Uterus (tissue), 2 donors: ENCODE measurements around the gene ALOXE3.

Experiments
- POLR2A ChIP-seq, 2 donors: fragments of 450-650 bp; IDR thresholded peaks; one replicate each; pipeline ENCODE4 v1.6.1; 2016; ENCODE audit warnings: antibody characterized with exemption in 2 of 2, mild to moderate bottlenecking in 1 of 2, moderate library complexity in 1 of 2
- TF ChIP-seq, protein P1 (sequence below), 4 experiments: fragments of 200-600 bp in 2 of 4; fragments of 450-650 bp in 2 of 4; sonication (generic) in 2 of 4; IDR thresholded peaks; one replicate each; pipeline ENCODE4 v1.5.1; 2016 to 2019; ENCODE audit warnings: antibody characterized with exemption in 4 of 4, mild to moderate bottlenecking in 2 of 4, moderate library complexity in 1 of 4

GRCh38 chr17:8159032-8159400 is 40.7 kb upstream of the ALOXE3 start:
- TF ChIP-seq, protein P1, sequence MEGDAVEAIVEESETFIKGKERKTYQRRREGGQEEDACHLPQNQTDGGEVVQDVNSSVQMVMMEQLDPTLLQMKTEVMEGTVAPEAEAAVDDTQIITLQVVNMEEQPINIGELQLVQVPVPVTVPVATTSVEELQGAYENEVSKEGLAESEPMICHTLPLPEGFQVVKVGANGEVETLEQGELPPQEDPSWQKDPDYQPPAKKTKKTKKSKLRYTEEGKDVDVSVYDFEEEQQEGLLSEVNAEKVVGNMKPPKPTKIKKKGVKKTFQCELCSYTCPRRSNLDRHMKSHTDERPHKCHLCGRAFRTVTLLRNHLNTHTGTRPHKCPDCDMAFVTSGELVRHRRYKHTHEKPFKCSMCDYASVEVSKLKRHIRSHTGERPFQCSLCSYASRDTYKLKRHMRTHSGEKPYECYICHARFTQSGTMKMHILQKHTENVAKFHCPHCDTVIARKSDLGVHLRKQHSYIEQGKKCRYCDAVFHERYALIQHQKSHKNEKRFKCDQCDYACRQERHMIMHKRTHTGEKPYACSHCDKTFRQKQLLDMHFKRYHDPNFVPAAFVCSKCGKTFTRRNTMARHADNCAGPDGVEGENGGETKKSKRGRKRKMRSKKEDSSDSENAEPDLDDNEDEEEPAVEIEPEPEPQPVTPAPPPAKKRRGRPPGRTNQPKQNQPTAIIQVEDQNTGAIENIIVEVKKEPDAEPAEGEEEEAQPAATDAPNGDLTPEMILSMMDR (IDR thresholded peaks at IDR 0.05) = no peak
- TF ChIP-seq POLR2A (IDR thresholded peaks at IDR 0.05) = no peak
